ENCODE results near the gene PIH1D1.
A peak's percentile ranks its signal among the peaks of the same experiment; 100 is the strongest.

PIH1D1 gene
- 62.0 to 68.5 reads per million in 2 donors for total RNA-seq

- peak; percentile 67 to 99 (median 90) for DNase-seq
Observed at GRCh38 chr19:49451430-49452181, at the start of gene PIH1D1. Gene PIH1D1, minus strand, starts transcription at chr19:49451814. Its CDS starts 240 bp downstream, at chr19:49451574.

- peak in 2 of 5 experiments; percentile 51 to 88 for DNase-seq
Observed at GRCh38 chr19:49499030-49499670, 47.5 kb upstream of the PIH1D1 start.

GRCh38 chr19:49498475-49498874 is 46.9 kb upstream of the PIH1D1 start:
- DNase-seq = no peak

GRCh38 chr19:49497789-49498103 is 46.1 kb upstream of the PIH1D1 start:
- DNase-seq = peak in 1 of 5 experiments; percentile 30

GRCh38 chr19:49497047-49497788 is 45.6 kb upstream of the PIH1D1 start:
- peak; percentile 46 to 89 (median 69) for DNase-seq

- no peak for DNase-seq
Observed at GRCh38 chr19:49496574-49497008, 45.0 kb upstream of the PIH1D1 start.

- DNase-seq = no peak
Observed at GRCh38 chr19:49492573-49493405, 41.2 kb upstream of the PIH1D1 start.

GRCh38 chr19:49491804-49492572 is 40.4 kb upstream of the PIH1D1 start:
- no peak for DNase-seq

GRCh38 chr19:49491030-49491803 is 39.6 kb upstream of the PIH1D1 start:
- no peak for DNase-seq

- DNase-seq = peak in 1 of 5 experiments; percentile 59
Observed at GRCh38 chr19:49490287-49491029, 38.8 kb upstream of the PIH1D1 start.

- peak in 3 of 5 experiments; percentile 37 to 67 (median 40) for DNase-seq
Observed at GRCh38 chr19:49489601-49490167, 38.1 kb upstream of the PIH1D1 start.

GRCh38 chr19:49488863-49489537 is 37.4 kb upstream of the PIH1D1 start:
- DNase-seq = peak in 1 of 5 experiments; percentile 45

GRCh38 chr19:49488046-49488862 is 36.6 kb upstream of the PIH1D1 start:
- DNase-seq = no peak

- DNase-seq = peak; percentile 98 to 100 (median 99)
Observed at GRCh38 chr19:49487277-49488045, 35.8 kb upstream of the PIH1D1 start, which contains the start of gene RPL13A. Gene RPL13A, plus strand, starts transcription at chr19:49487608. Its CDS starts 22 bp downstream, at chr19:49487630.

GRCh38 chr19:49486710-49487276 is 35.2 kb upstream of the PIH1D1 start:
- DNase-seq = no peak

- DNase-seq = no peak
Observed at GRCh38 chr19:49486232-49486631, 34.6 kb upstream of the PIH1D1 start.

All from T-helper 2 cell (primary cell).